Naive thymus-derived CD4-positive, alpha-beta T cell (primary cell): ENCODE data around the gene SLC28A3. TPM values are rescaled to one million over a fixed set of nuclear protein-coding genes. Genes with fewer than 3 reads are reported as not detected.

Experiments used
- ATAC-seq: fragments of 150-1000 bp; cut with Tn5 transposase; 2 replicates; pipeline ENCODE4 v1.10.0; 2021; ENCODE audit warnings: mild to moderate bottlenecking, moderate library complexity
- CTCF ChIA-PET: fragments of 350-600 bp; sonication (Branson Sonifier 250); formaldehyde crosslinking; loops from one replicate; lab custom pipeline; 2021; ENCODE audit warnings: antibody characterized with exemption; lab: Charles Lee
- POLR2A ChIA-PET: fragments of 350-600 bp; sonication (Branson Sonifier 250); formaldehyde crosslinking; loops from one replicate; lab custom pipeline; 2021; ENCODE audit warnings: antibody characterized with exemption, inconsistent platforms; lab: Charles Lee
- DNase-seq, 9 donors: peaks; one replicate each; pipeline versions ENCODE4 v3.0.0 to v3.0.0-alpha.2; 2020 to 2022; ENCODE audit warnings: mixed read lengths in 1 of 9
- H3K27ac ChIP-seq: one replicate; pipeline ENCODE4 v1.7.0; 2013; ENCODE audit warnings: mild to moderate bottlenecking, low read depth, low read length, moderate library complexity
- H3K27me3 ChIP-seq, 2 donors: one replicate each; pipeline ENCODE4 v1.7.0; 2013; ENCODE audit warnings: low read length in 2 of 2, mild to moderate bottlenecking in 2 of 2, moderate library complexity in 2 of 2; ENCODE audit not compliant: control insufficient read depth in 2 of 2, insufficient read depth in 2 of 2
- H3K36me3 ChIP-seq, 3 experiments: 1 replicate in 2 of 3; 2 replicates in 1 of 3; pipeline ENCODE4 v1.7.0; 2013; ENCODE audit warnings: low read length in 3 of 3, mild to moderate bottlenecking in 3 of 3, moderate library complexity in 1 of 3; ENCODE audit not compliant: insufficient read depth in 3 of 3, control insufficient read depth in 2 of 3
- H3K4me1 ChIP-seq, 2 donors: one replicate each; pipeline ENCODE4 v1.7.0; 2013; ENCODE audit warnings: low read length in 2 of 2, mild to moderate bottlenecking in 2 of 2, moderate library complexity in 1 of 2; ENCODE audit not compliant: control insufficient read depth in 2 of 2, insufficient read depth in 2 of 2
- H3K4me3 ChIP-seq: 2 replicates; pipeline ENCODE4 v1.7.0; 2013; ENCODE audit warnings: mild to moderate bottlenecking, low read length
- H3K9me3 ChIP-seq, 3 experiments: 1 replicate in 2 of 3; 2 replicates in 1 of 3; pipeline ENCODE4 v1.7.0; 2013; ENCODE audit warnings: low read length in 3 of 3; ENCODE audit not compliant: control insufficient read depth in 2 of 3
- H3K27ac Mint-ChIP-seq, 9 donors: one replicate each; pipeline ENCODE4 v1.8.0; 2020 to 2022; ENCODE audit warnings: mixed read lengths in 9 of 9, mild to moderate bottlenecking in 8 of 9, moderate library complexity in 5 of 9, inconsistent platforms in 2 of 9
- H3K27me3 Mint-ChIP-seq, 5 donors: one replicate each; pipeline ENCODE4 v1.8.0; 2021 to 2022; ENCODE audit warnings: mixed read lengths in 5 of 5, mild to moderate bottlenecking in 1 of 5
- H3K36me3 Mint-ChIP-seq, 5 donors: one replicate each; pipeline ENCODE4 v1.8.0; 2020 to 2022; ENCODE audit warnings: mixed read lengths in 5 of 5, mild to moderate bottlenecking in 3 of 5, inconsistent platforms in 1 of 5
- H3K4me1 Mint-ChIP-seq, 7 donors: one replicate each; pipeline ENCODE4 v1.8.0; 2020 to 2022; ENCODE audit warnings: mixed read lengths in 7 of 7, mild to moderate bottlenecking in 3 of 7, inconsistent platforms in 1 of 7
- H3K4me3 Mint-ChIP-seq, 10 donors: one replicate each; pipeline ENCODE4 v1.8.0; 2020 to 2022; ENCODE audit warnings: mild to moderate bottlenecking in 10 of 10, mixed read lengths in 10 of 10, moderate library complexity in 6 of 10, inconsistent platforms in 2 of 10
- H3K9me3 Mint-ChIP-seq, 11 donors: one replicate each; pipeline ENCODE4 v1.8.0; 2020 to 2022; ENCODE audit warnings: mixed read lengths in 11 of 11, mild to moderate bottlenecking in 4 of 11, inconsistent platforms in 1 of 11, moderate library complexity in 1 of 11
- intact Hi-C, 2 donors: fragments of 100-400 bp; cut with micrococcal nuclease; formaldehyde crosslinking; loops; one replicate each; pipeline ENCODE4 v1.15.1; 2023
- polyA plus RNA-seq, 2 donors: library from polyadenylated mRNA; unstranded; fragments of 300-500 nt; fragmentation: Illumina TruSeq; gene quantifications; one replicate each; pipeline ENCODE4 v1.2.3, GENCODE V29; 2021
- total RNA-seq, 6 experiments: library from RNA in 5 of 6; stranded (reverse) in 5 of 6; gene quantifications; 1 replicate in 5 of 6; 2 replicates in 1 of 6; pipeline ENCODE4 v1.2.3 and lab custom pipeline; 2021 to 2026

SLC28A3 gene
- total and polyA plus RNA-seq, 7 experiments from 2014 or later: 0.51 TPM; not detected in 6

- no peak overlapping the region for H3K27ac Mint-ChIP-seq
- intact Hi-C loops: loop anchor here (5.0 to 10.0 kb wide), 3 partner anchors 397 to 697 kb away; partner anchors contain the start of genes IDNK (in 2 of the 2) and KIF27 (in 1 of the 2)
- H3K36me3 ChIP-seq: no peaks in the 10 kb centered on the region
- ChIA-PET CTCF (no interaction called here), POLR2A (no interaction called here)
- H3K4me3 ChIP-seq: no peak overlapping the region
- peaks cover 0 to 1% (median 0%) of the 10 kb centered on the region in 11 donors for H3K9me3 Mint-ChIP-seq
- ATAC-seq (no peak), DNase-seq (no peak)
- no peaks in the 10 kb centered on the region for H3K27me3 ChIP-seq
- no peaks in the 10 kb centered on the region for H3K27me3 Mint-ChIP-seq
- H3K9me3 ChIP-seq: no peaks in the 10 kb centered on the region
- H3K36me3 Mint-ChIP-seq: no peaks in the 10 kb centered on the region
- H3K4me3 Mint-ChIP-seq: no peak overlapping the region
- H3K4me1 ChIP-seq: no peaks in the 10 kb centered on the region
- no peak overlapping the region for H3K27ac ChIP-seq
- peaks cover 0 to 20% (median 0%) of the 10 kb centered on the region in 7 donors for H3K4me1 Mint-ChIP-seq
Observed at GRCh38 chr9:84319632-84320031, 20.9 kb downstream of the SLC28A3 start.

- Histone ChIP-seq H3K27ac (no peak overlapping the region), H3K36me3 (no peaks in the 10 kb centered on the region), H3K4me1 (no peaks in the 10 kb centered on the region), H3K27me3 (no peaks in the 10 kb centered on the region), H3K4me3 (no peak overlapping the region), H3K9me3 (no peaks in the 10 kb centered on the region)
- H3K4me3 Mint-ChIP-seq: no peak overlapping the region
- CTCF ChIA-PET: interaction anchor here (0.7 kb wide), 1 partner anchor 382 kb away, joined by 4 read pairs; no protein-coding TSS in a partner anchor
- H3K27me3 Mint-ChIP-seq: no peaks in the 10 kb centered on the region
- H3K27ac Mint-ChIP-seq: no peak overlapping the region
- intact Hi-C loops: loop anchor here (5.0 to 10.0 kb wide), 3 partner anchors 397 to 697 kb away; partner anchors contain the start of genes IDNK (in 2 of the 2) and KIF27 (in 1 of the 2)
- H3K36me3 Mint-ChIP-seq: no peaks in the 10 kb centered on the region
- ATAC-seq (no peak), DNase-seq (no peak)
- H3K9me3 Mint-ChIP-seq: peaks cover 0 to 1% (median 0%) of the 10 kb centered on the region in 11 donors
- POLR2A ChIA-PET: no interaction called here
- peaks cover 0 to 26% (median 0%) of the 10 kb centered on the region in 7 donors for H3K4me1 Mint-ChIP-seq
Observed at GRCh38 chr9:84318981-84319380, 21.6 kb downstream of the SLC28A3 start.

GRCh38 chr9:84317563-84317962, 23.0 kb downstream of the SLC28A3 start:
- Histone ChIP-seq H3K27me3 (no peaks in the 10 kb centered on the region), H3K4me3 (no peak overlapping the region), H3K4me1 (no peaks in the 10 kb centered on the region), H3K36me3 (no peaks in the 10 kb centered on the region), H3K27ac (no peak overlapping the region), H3K9me3 (no peaks in the 10 kb centered on the region)
- CTCF ChIA-PET: no interaction called here
- no peak for DNase-seq
- intact Hi-C loops: loop anchor here (5.0 to 10.0 kb wide), 3 partner anchors 395 to 695 kb away; partner anchors contain the start of genes IDNK (in 2 of the 2) and KIF27 (in 1 of the 2)
- ATAC-seq: no peak
- H3K4me3 Mint-ChIP-seq: no peak overlapping the region
- H3K27ac Mint-ChIP-seq: no peak overlapping the region
- peaks cover 0 to 1% (median 0%) of the 10 kb centered on the region in 11 donors for H3K9me3 Mint-ChIP-seq
- H3K27me3 Mint-ChIP-seq: no peaks in the 10 kb centered on the region
- peaks cover 0 to 33% (median 0%) of the 10 kb centered on the region in 7 donors for H3K4me1 Mint-ChIP-seq
- POLR2A ChIA-PET: no interaction called here
- no peaks in the 10 kb centered on the region for H3K36me3 Mint-ChIP-seq

GRCh38 chr9:84315278-84315877, 25.2 kb downstream of the SLC28A3 start:
- peaks cover 0 to 1% (median 0%) of the 10 kb centered on the region in 11 donors for H3K9me3 Mint-ChIP-seq
- POLR2A ChIA-PET: interaction anchor here (1.0 kb wide), 1 partner anchor 50 kb away, joined by 3 read pairs; no protein-coding TSS in a partner anchor
- peak; percentile 9 to 49 (median 39) for DNase-seq
- Histone ChIP-seq H3K4me3 (no peak overlapping the region), H3K36me3 (no peaks in the 10 kb centered on the region), H3K4me1 (no peaks in the 10 kb centered on the region), H3K27ac (no peak overlapping the region), H3K27me3 (no peaks in the 10 kb centered on the region), H3K9me3 (no peaks in the 10 kb centered on the region)
- intact Hi-C loops: loop anchor here (1.0 to 10.0 kb wide), 9 partner anchors 19 to 693 kb away; partner anchors contain the start of genes IDNK (in 2 of the 2) and KIF27 (in 1 of the 2)
- CTCF ChIA-PET: interaction anchor here (0.8 to 1.3 kb wide), 5 partner anchors 19 to 378 kb away, joined by 3 read pairs; no protein-coding TSS in a partner anchor
- peak; percentile 73 for ATAC-seq
- H3K27ac Mint-ChIP-seq: no peak overlapping the region
- peak overlapping the region in 1 of 10 donors; percentile 13 for H3K4me3 Mint-ChIP-seq
- no peaks in the 10 kb centered on the region for H3K27me3 Mint-ChIP-seq
- peaks cover 0 to 35% (median 0%) of the 10 kb centered on the region in 7 donors for H3K4me1 Mint-ChIP-seq
- H3K36me3 Mint-ChIP-seq: no peaks in the 10 kb centered on the region

- Histone ChIP-seq H3K9me3 (no peaks in the 10 kb centered on the region), H3K27ac (no peak overlapping the region), H3K4me1 (no peaks in the 10 kb centered on the region), H3K4me3 (no peak overlapping the region), H3K27me3 (no peaks in the 10 kb centered on the region), H3K36me3 (no peaks in the 10 kb centered on the region)
- intact Hi-C loops: loop anchor here in 1 of 2 donors (10.0 kb wide), 1 partner anchor 690 kb away; the partner anchor contains the start of gene IDNK
- Mint-ChIP-seq H3K9me3 (peaks cover 0 to 1% (median 0%) of the 10 kb centered on the region in 11 donors), H3K4me1 (peaks cover 0 to 35% (median 0%) of the 10 kb centered on the region in 7 donors), H3K27me3 (no peaks in the 10 kb centered on the region), H3K36me3 (no peaks in the 10 kb centered on the region), H3K27ac (no peak overlapping the region), H3K4me3 (no peak overlapping the region)
- ATAC-seq: no peak
- no peak for DNase-seq
- ChIA-PET CTCF (no interaction called here), POLR2A (no interaction called here)
Observed at GRCh38 chr9:84314306-84314705, 26.3 kb downstream of the SLC28A3 start.

GRCh38 chr9:84310883-84311282, 29.7 kb downstream of the SLC28A3 start:
- CTCF ChIA-PET: no interaction called here
- intact Hi-C loops: loop anchor here in 1 of 2 donors (10.0 kb wide), 1 partner anchor 686 kb away; the partner anchor contains the start of gene IDNK
- ATAC-seq: no peak
- POLR2A ChIA-PET: interaction anchor here (0.6 kb wide), 1 partner anchor 389 kb away, joined by 3 read pairs; no protein-coding TSS in a partner anchor
- Histone ChIP-seq H3K9me3 (no peaks in the 10 kb centered on the region), H3K27ac (no peak overlapping the region), H3K4me1 (no peaks in the 10 kb centered on the region), H3K27me3 (no peaks in the 10 kb centered on the region), H3K4me3 (no peak overlapping the region), H3K36me3 (no peaks in the 10 kb centered on the region)
- DNase-seq: no peak
- Mint-ChIP-seq H3K27ac (no peak overlapping the region), H3K4me1 (peaks cover 0 to 27% (median 0%) of the 10 kb centered on the region in 7 donors), H3K27me3 (no peaks in the 10 kb centered on the region), H3K36me3 (peaks cover 0 to 5% (median 0%) of the 10 kb centered on the region in 5 donors), H3K9me3 (peaks cover 0 to 1% (median 0%) of the 10 kb centered on the region in 11 donors), H3K4me3 (no peak overlapping the region)
